HepG2 (cell line): ENCODE results near the gene WWP2.
"Not testable (repeated sequence)": the region's sequence is repeated elsewhere in the genome, so short reads cannot be mapped to it uniquely, and the experiment has no call there.

Source experiments
- ARNT ChIP-seq: fragments of 450-650 bp; IDR thresholded peaks from 2 replicates; pipeline ENCODE4 v1.6.1; 2017
- ELF1 ChIP-seq: sonication (generic); formaldehyde crosslinking; IDR thresholded peaks from 2 replicates; pipeline ENCODE4 v1.4.0; 2020; ENCODE audit warnings: missing genetic modification reagents
- EZH2 ChIP-seq: conservative IDR thresholded peaks from 2 replicates; pipeline ENCODE4 v1.6.1; 2012; ENCODE audit warnings: mild to moderate bottlenecking, low read depth, low read length, moderate library complexity
- HMG20A ChIP-seq: IDR thresholded peaks from 2 replicates; pipeline ENCODE4 v1.6.1; 2016; ENCODE audit warnings: borderline replicate concordance
- MYC ChIP-seq: sonication (generic); formaldehyde crosslinking; IDR thresholded peaks from 2 replicates; pipeline ENCODE4 v1.9.0; 2021; ENCODE audit warnings: missing genetic modification reagents, borderline replicate concordance
- RFX5 ChIP-seq: IDR thresholded peaks from 2 replicates; pipeline ENCODE4 v1.6.1; 2011; ENCODE audit warnings: low read depth, low read length, improper control_type of control experiment
- TCF7 ChIP-seq: sonication (generic); IDR thresholded peaks from 2 replicates; pipeline ENCODE4 v1.6.1; 2016; ENCODE audit warnings: antibody characterized with exemption, low read depth
- ZBTB20 ChIP-seq: sonication (generic); formaldehyde crosslinking; IDR thresholded peaks from 2 replicates; pipeline ENCODE4 v1.8.1; 2023; ENCODE audit warnings: missing genetic modification reagents, low read depth, mild to moderate bottlenecking, borderline replicate concordance
- ZNF121 ChIP-seq: sonication (generic); formaldehyde crosslinking; IDR thresholded peaks from 2 replicates; pipeline ENCODE4 v1.5.0; 2020; ENCODE audit warnings: mild to moderate bottlenecking, missing genetic modification reagents
- ZNF510 ChIP-seq: sonication (generic); formaldehyde crosslinking; IDR thresholded peaks from 2 replicates; pipeline ENCODE4 v1.4.0; 2020; ENCODE audit warnings: low read depth, mild to moderate bottlenecking, missing genetic modification reagents

DNA sequence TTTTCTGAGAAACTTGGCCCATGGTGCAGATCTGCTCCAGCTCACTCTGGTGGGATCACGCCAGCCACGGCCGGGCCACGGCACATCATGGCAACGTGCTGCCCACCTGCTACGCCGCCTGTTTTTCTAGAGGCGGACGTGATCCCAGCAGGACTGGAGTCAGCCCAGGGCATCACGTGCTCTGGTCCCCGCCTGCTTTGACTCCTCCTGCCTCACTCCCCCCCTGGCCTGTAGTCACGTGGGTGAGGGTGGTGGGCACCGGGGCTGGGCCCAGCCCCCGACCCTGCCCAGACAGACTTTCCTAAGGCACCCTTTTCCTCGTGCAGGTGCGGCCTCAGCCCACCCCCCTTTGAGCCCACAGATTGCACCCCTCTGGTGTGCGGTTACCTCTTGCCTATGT, 188.3 kb downstream of the WWP2 start:
- not testable (repeated sequence) for TF ChIP-seq EZH2; ELF1 (CRISPR knock-in tag); ZNF121 (CRISPR knock-in tag); ARNT; MYC (CRISPR knock-in tag); ZBTB20 (CRISPR knock-in tag); TCF7; HMG20A (CRISPR knock-in tag); RFX5; ZNF510 (CRISPR knock-in tag)
